DLD1 (cell line): ENCODE results near the gene CFAP65.

ENCODE experiments used
- in situ Hi-C: cut with HindIII; loops from 2 replicates; pipeline ENCODE4 v1.10.0; 2017; ENCODE audit warnings: low sequenced_read_pairs

The CFAP65 gene

GRCh38 chr2:219060821-219061791 is 19.8 kb upstream of the CFAP65 start, which contains the start of gene IHH:
IHH (minus strand) TSS chr2:219060921; CDS start chr2:219060467, 454 bp downstream.
- in situ Hi-C loops: no loop called here

DNA sequence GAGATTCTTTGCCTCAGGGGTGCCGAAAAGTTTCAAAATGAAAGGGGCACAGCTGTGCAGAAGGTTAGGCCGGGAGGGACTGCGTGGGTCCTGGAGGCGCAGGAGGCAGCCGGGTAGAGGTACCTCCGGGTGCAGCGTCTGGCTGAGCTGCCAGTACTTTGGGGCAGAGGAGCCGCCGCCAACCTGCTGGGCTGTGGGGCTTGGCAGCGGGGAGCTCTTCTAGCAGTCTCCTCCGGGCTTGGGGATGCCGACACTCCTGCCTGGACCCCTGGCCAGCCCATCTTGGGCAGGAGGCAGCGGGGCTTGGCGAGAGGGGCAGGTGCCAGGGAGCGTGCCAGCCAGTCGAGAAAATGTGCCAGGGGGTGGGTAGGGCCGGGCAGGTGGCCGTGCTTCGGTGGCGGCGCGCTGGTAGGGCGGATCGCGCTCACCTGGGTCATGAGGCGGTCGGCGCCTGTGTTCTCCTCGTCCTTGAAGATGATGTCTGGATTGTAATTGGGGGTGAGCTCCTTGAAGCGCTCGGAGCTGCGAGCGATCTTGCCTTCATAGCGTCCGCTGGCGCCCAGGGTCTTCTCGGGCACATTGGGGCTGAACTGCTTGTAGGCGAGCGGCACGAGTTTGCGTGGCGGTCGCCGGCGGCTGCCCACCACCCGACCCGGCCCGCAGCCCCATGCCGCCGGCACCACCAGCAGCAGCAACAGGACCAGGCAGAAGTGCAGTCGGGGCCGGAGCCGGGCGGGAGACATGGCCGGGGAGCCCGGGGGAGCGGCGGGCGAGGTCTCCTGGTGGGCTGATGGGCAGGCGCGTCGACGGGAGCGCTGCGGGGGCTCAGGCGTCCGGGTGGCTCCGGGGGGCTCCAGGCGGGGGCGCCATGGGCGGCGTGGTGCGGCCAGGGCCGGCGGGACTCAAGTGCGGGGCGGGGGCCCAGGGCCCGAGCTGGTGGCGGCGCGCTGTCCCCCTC is 18.7 kb upstream of the CFAP65 start:
- in situ Hi-C loops: loop anchor here (5.0 kb wide), 1 partner anchor 77 kb away; no protein-coding TSS in a partner anchor

DNA sequence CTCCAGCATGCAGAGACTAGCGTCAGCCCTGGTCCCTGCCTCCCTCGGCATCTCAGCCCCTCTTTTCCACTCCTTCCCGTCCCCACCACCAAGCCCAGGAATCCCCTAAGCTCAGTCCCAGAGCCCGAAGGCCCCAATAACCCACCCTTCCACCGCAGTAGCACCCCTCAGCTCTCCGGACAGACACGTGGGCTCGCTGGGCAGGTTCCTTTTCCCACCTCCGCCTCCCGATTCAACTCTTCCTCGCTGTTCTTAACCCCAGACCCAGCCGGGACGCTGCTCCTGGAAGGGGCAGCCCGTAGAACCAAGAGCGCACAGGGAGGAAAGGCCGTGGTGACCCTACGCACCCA is 18.0 kb upstream of the CFAP65 start:
- in situ Hi-C loops: loop anchor here (5.0 kb wide), 1 partner anchor 78 kb away; no protein-coding TSS in a partner anchor

DNA sequence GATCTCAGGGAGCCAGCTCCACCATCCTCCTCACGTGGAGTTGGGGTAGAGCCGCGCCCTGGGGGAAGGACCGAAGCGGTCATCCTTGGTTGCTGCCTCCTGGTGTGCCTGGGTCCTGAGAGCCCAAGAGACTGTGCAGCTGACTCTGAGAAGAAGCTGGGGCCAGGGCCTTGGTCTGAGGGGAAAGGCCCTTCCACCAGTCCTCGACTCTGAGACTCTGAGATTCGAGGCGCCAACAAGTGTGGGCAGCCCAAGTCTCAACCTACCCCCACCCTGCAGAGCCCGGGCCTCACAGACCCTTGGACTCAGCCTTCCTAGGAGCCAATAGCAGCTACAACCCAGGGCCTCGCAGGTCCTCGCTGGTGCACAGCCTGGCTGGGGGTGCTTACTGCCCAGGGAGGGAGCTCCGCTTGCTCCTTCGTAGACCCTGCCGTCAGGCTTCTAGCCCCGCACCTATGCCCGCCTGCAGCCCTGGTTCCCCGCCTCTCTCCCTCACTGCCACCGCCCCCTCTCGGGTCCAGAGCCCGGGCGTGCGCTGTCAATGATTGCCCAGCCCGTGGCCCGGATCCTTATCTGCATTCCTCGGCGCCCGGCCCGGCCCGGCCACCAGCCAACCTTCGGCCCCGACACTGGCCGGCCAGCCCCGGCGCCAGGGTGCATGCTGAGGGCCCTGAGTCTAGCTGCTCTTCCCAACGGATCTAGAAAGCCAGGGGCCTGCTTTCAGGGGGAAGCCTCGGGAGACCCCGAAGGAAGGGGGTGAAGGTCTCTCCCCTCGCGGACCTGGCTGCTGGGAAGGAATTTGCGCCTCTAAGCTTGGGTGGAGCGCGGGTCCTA is 17.4 kb upstream of the CFAP65 start:
- in situ Hi-C loops: loop anchor here (5.0 kb wide), 1 partner anchor 79 kb away; no protein-coding TSS in a partner anchor

DNA sequence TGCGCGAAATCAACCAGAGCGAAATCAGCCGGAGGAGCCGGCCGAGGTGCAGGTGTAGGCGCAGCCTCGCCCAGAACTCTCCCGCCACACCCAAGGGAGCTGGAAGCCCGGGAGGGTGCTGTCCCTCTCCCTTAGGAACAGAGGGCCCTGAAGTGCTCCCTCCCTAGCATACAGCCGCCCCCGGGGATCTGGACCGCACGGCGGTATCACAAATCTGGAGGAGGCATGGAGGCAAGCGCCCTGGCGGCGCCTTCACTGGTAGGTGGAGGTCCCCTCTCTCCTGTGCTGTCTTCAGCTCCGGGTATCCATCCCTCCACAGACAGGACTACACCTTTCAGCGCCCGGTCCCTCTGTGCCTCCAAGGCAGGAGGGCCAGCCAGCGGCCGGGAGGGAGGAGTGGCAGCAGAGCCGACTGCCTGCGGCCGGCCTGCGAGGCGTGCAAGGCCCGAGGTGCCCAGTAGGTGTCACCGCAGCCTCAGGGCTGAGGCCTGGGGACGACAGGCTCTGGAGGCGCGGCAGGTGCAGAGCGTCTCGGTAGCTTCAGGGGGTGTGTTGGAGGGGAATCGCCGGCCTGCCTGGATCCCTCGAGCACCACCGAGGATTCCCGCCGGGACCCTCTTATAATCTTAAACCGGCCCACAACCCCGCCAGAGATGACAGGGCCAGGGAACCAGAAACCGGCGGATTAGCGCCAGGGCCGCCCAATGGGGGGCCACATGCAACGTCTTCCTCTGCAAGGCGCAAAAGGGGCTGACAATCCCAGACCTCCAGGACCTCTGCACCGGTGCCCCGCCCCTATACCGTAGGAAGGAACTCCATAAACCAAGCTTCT is 16.6 kb upstream of the CFAP65 start:
- in situ Hi-C loops: loop anchor here (5.0 kb wide), 1 partner anchor 79 kb away; no protein-coding TSS in a partner anchor

- in situ Hi-C loops: loop anchor here (5.0 kb wide), 1 partner anchor 80 kb away; no protein-coding TSS in a partner anchor
Observed at GRCh38 chr2:219056896-219057708, 15.8 kb upstream of the CFAP65 start.

- in situ Hi-C loops: loop anchor here (5.0 kb wide), 1 partner anchor 81 kb away; no protein-coding TSS in a partner anchor
Observed at GRCh38 chr2:219056176-219056895, 15.0 kb upstream of the CFAP65 start.

DNA sequence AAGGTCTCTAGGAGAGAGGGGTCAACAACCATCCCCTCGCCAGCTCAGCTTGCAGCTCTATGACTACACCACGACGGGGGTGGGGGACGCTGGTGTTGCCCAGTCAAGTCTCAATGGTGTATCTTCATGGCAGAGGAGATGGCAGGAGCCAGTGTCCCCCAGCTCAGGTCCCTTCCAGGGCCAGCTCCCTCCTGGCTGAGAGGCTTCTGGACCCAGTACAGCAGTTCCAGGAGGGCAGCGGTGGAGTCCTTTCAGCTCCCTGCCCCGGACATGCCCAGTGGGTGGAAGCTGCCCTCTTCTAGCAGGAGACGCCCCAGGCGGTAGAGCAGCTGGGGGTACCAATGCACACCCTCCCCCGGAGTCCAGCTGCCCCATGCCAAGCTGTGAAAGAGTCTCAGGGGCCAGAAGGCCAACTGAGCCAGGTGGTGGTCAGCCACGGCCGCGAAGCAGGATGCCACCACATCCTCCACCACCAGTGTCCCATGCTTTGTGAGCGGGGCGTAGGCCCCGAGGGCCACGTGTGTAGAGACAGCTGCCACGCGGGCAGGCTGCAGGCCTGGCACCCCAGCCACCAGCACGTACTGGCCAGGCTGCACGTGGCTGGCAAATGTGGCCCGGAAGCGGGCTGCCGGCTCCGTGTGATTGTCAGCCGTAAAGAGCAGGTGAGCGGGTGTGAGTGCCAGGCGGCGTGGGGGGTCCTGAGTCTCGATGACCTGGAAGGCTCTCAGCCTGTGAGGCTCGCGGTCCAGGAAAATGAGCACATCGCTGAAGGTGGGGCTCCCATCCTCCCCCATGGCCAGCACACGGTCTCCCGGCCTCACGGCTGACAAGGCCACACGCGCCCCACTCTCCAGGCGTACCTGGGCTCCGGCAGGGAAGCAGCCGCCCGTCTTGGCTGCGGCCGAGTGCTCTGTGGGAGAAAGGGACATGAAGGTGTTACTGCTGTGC is 13.9 kb upstream of the CFAP65 start:
- in situ Hi-C loops: loop anchor here (5.0 kb wide), 2 partner anchors 43 to 82 kb away; no protein-coding TSS in a partner anchor

DNA sequence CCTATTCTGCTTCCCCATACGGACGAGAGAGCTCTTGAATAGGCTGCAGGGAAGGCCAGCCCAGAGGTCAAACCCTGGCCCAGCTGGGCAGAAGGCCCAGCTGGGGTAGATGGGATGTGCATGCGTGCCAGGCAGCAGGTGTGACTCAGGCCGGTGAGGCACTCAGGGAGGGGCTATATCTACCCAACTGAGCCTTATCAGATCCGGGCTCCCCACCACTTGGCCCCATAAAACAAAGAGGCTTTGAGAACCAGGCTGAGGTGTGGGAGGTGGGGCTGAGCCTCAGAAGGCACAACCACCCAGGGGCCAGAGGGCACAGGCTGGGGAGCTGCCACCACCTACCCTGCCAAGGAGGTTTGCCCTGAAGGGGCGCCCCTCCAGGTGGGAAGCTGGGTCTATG is 8.0 kb upstream of the CFAP65 start:
- in situ Hi-C loops: loop anchor here (10.0 kb wide), 1 partner anchor 216 kb away; no protein-coding TSS in a partner anchor

DNA sequence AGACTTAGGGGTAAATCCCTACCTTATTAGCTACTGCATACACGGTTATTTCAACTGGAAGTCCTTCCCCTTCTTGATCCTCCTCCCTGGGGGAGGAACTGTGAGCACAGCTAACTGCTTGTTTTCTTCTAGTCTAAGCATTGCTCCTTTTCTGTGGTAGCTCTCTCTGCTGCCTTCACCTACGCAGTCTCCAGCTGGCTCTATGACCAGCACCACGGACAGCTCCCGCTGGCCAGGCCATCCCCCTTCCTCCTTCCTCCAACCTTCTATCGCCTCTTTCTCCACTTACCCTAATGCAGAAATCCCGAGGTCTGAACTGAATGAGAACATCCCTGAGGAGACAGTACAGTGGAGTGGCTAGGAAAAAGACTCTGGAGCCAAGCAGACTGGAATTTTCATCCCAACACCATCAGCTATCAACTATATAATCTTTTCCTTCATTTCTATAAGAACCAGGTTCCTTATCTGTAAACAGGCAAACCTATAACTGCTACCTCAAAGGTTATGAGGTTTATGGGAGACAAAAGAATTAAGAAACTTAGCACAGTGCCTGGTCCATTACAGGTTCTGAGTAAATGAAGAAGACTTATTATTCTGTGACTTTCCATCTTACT is 4.7 kb upstream of the CFAP65 start:
- in situ Hi-C loops: loop anchor here (10.0 kb wide), 1 partner anchor 219 kb away; no protein-coding TSS in a partner anchor

- in situ Hi-C loops: loop anchor here (10.0 kb wide), 1 partner anchor 222 kb away; no protein-coding TSS in a partner anchor
Observed at GRCh38 chr2:219042750-219043149, 1.4 kb upstream of the CFAP65 start.

- in situ Hi-C loops: loop anchor here (10.0 kb wide), 1 partner anchor 223 kb away; no protein-coding TSS in a partner anchor
Observed at GRCh38 chr2:219042157-219042556, 841 bp upstream of the CFAP65 start.

DNA sequence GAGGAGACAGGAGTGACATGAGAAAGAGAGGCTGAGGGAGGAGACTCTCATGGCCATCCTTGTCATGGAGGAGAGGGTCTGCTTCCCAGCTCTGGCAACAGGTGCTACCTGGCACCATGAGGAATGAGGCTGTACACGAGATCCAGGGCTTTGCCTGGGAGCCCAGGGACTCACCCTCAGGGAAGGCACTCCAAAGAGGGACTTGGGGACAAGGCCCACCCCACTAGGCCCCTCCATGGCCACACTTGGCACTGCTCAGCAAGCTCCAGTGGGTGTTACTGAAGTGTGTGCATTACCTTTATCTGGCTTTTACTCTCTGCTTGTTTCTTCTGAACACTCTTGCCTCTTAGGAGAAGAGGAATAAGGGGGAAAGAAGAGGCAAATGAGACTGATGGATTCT is 2.7 kb downstream of the CFAP65 start:
- in situ Hi-C loops: no loop called here

DNA sequence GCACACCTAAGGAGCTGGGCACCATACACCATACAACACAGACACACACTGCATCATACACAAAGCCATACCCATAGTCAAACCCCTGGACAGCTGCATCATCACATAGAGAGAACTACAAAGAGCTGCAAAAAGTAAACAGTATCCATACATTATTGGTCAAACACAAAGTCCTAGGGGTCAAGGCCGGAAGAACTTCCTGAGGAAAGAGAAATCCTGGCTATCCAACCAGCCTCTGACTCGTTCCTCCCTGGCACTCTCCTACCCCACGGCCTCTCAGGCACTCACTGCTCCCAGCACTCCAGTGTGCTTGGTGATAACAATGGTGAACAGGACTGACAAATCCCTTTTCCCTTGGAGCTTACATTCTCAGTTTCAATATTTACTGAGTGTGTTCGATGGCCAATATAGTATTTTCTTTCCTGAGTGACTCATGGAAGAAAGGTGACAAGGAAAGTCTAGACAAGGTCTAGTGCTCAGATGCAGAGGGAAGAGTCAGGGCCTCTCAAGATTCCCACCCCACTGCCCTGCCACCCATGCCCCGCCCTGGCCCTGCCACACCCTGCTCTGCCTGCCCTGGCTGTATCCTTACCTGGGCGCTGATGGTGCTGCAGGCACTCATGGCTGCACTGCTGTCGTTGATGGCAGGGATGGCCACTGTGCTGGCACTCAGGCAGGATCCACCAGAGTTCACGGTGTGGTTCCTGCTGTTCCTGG is 3.4 kb downstream of the CFAP65 start:
- in situ Hi-C loops: no loop called here

GRCh38 chr2:219035942-219036341 is 5.4 kb downstream of the CFAP65 start:
- in situ Hi-C loops: no loop called here
